ENCODE data around the gene SLC44A5.
"Not testable (repeated sequence)": the region's sequence is repeated elsewhere in the genome, so short reads cannot be mapped to it uniquely, and the experiment has no call there.

Gene SLC44A5

DNA sequence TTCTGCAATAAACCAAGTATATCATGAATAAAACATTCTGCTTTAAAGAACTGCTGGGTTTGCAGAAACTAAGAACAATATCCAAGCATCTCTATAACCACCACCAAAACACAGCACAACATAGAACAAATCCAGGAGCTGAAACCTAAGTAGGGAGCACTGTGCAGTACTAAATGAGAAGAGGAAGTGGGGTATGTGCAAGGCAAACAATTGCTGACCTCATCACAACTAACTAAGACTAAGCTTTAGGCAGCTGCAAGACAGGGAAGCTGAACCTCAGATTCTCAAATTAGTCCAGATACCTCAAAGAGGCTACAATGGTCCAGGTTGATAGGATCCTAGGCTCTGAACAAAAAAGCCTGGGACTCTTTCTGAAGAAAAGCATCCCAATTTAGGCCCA, 172.6 kb downstream of the SLC44A5 start:
- no peak for DNase-seq

GRCh38 chr1:75431843-75432242, 179.1 kb downstream of the SLC44A5 start:
- DNase-seq, result no peak

GRCh38 chr1:75430526-75430925, 180.4 kb downstream of the SLC44A5 start:
- no peak for DNase-seq

DNA sequence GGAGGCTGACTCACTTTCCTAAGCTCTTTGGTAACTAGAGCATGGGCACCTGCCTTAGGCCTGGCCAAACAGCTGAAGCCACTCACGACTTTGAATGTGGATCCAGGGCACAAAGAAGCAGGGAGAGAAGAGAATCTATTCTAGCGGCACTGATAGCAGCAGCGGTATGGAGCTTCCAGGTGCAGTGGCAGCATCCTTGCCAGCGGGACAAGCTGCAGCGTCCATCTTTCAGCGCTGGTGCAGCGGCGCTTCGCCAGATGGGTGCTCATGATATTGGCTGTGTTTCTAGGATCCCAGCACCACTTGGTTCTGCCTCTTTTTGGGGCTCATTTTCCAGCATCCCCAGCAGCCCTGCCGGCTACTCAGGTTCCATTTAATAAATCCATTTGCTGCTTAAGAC, 184.2 kb downstream of the SLC44A5 start:
- DNase-seq, result no peak

DNA sequence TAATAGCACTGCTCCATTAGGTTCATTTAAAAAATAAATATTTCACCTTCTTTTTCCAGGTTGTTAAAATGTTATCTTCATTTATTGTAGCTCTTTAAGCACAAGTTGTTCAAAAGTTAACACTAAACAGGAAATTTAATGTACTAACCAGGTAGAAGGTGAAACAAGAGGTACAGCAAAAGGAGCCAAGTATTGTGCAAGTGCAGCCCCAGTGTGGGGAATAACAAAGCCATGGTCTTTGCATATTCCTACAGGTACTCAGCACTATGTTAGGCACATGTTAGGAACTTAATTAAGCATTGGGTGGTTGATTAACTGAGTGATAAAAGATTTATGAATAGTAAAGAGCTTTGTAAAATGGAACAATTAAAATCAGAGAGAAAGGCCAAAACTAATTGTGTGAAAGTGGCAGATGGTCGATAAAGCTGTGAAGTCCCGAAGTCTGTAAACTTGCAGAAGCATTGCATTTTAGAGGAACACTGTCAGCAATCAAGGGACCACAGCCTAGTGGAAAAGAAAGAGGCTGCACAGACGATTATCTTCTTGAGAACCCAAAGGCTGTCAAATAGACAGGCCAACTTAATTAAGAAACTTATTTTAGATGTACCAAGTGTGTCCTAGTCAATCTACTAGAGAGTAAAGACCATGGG, 185.8 kb downstream of the SLC44A5 start:
- no peak for DNase-seq

DNA sequence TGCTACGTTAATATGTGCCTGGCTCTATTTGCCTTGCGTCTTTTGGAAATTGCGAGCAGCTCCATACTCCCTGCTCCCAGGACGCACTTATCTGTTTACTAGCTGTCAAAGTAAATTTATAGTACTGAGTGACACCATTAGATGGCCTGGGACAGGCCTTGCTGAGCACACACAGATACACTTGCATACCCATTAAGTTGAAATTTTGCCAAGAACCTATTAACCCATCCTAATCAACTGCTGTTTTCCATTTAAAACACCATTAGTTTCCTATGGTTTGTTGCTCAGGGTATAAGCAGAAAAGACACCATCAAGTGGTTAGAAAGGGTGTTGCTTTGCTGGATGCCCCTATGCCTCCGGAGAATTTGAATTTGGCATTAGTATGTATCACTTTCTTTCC, 187.3 kb downstream of the SLC44A5 start:
- DNase-seq, result no peak

- no peak for DNase-seq
These were observed 187.8 kb downstream of the SLC44A5 start for GRCh38 chr1:75423136-75423535.

GRCh38 chr1:75421371-75421770, 189.5 kb downstream of the SLC44A5 start:
- no peak for DNase-seq

- no peak for DNase-seq
These were observed 195.7 kb downstream of the SLC44A5 start for GRCh38 chr1:75415187-75415586.

DNA sequence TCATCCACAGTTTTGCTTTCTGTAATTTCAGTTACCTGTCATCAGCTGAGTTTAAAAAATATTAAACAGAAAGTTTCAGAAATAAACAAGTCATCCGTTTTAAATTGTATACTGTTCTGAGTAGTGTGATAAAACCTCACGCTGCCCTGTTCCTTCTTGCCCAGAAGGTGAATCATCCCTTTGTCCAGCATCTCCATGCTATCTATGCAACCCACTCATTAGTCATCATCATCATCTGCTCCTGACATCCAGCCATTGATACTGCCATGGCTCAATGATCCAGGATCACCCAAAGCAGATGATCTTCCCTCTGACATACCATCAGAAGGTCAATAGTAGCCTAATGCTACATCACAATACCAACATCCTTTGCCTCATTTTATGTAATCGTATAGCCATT, 198.3 kb downstream of the SLC44A5 start:
- no peak for DNase-seq

DNA sequence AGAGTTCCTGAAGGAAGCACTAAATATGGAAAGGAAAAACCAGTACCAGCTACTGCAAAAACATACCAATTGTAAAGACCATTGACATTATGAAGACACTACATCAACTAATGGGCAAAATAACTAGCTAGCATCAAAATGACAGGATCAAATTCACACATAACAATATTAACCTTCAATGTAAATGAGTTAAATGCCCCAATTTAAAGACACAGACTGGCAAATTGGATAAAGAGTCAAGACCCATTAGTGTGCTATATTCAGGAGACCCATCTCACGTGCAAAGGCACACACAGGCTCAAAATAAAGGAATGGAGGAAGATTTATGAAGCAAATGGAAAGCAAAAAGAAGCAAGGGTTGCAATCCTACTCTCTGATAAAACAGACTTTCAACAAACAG, 206.2 kb downstream of the SLC44A5 start:
- DNase-seq, result not testable (repeated sequence)

GRCh38 chr1:75403147-75403646, 207.7 kb downstream of the SLC44A5 start:
- DNase-seq, result not testable (repeated sequence)

- no peak for DNase-seq
These were observed 210.2 kb downstream of the SLC44A5 start for GRCh38 chr1:75400716-75401115.

- no peak for DNase-seq
These were observed 214.2 kb downstream of the SLC44A5 start for GRCh38 chr1:75396745-75397144.

DNA sequence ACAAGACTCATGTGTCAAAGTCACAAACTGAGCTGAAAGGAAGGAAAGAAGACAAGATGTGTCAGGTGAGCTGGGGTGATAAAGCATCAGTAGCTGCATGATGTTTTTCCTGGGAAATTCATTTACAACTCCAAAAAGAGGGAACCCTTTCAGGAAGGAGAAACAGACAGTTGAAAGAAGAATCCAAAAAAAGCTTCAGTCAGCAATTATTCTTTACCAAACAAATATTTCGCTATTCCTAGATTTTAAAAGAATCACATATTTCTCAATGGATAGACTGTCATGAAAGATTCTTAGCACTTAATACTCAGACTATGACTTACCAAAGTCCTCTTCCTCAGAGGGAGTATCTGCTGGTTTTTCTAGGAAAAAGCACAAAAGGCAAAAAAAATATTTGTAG, 214.7 kb downstream of the SLC44A5 start:
- no peak for DNase-seq

- no peak for DNase-seq
These were observed 216.4 kb downstream of the SLC44A5 start for GRCh38 chr1:75394386-75395139.

DNA sequence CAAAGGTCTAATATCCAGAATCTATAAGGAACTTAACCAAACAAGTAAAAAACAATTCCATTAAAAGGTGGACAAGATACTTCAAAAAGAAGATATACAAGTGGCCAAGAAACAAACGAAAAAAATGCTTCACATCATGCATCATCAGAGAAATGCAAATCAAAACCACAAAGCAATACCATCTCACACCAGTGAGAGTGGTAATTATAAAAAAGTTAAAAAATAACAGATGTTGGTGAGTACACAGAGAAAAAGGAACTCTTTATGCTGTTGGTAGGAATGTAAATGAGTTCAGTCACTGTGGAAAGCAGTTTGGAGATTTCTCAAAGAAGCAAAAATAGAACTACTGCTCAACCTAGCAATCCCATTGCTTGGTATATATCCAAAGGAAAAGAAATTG, 218.6 kb downstream of the SLC44A5 start:
- no peak for DNase-seq

GRCh38 chr1:75375476-75376447, 235.2 kb downstream of the SLC44A5 start:
- DNase-seq, result not testable (repeated sequence)

DNA sequence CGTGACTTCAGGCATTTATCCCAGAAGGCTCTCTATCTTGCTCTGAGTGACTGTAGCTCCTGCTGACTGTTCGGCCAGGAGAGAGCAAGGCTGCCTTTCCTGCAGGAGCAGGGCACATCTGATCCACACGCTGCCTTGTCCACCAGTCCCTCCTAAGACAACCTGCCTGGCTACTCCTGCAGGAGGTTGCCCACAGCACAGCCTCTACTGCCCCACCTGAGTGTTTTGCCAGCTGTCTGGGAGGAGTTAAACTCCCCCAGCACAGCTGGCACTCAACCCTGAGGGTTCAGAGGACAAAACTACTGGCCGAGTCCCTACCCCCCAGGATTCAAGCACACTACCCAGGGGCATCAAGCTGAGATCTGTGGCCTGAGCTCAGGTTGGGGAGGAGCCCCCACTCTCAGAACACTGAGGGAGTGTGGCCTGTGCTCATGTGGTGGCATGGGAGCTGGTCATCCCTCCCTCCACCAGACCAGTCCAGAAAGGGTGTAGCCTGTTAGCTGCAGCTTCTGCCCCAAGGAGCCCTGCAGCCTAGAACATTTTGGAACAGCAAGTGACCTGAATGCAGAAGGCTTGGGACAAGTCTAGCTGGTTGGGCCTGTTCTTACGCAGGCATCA, 237.3 kb downstream of the SLC44A5 start:
- DNase-seq, result no peak

DNA sequence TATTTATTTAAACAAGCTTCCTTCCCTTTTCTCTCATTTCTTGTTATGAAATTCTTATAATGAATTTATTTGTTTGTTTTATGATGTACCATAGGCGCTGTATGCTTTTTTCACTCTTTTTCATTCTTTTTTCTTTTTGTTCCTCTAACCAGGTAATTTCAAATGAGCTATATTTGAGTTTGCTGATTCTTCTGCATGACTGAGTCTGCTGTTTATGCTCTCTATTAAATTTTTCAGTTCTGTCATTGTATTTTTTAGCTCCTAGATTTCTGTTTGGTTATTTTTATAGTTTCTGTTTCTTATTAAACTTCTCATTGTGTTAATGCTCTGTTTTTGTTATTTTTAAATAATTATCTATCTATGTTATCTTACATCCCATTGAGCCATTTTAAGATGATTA, 244.3 kb downstream of the SLC44A5 start:
- no peak for DNase-seq

- DNase-seq, result no peak
These were observed 249.7 kb downstream of the SLC44A5 start for GRCh38 chr1:75361260-75361659.

DNA sequence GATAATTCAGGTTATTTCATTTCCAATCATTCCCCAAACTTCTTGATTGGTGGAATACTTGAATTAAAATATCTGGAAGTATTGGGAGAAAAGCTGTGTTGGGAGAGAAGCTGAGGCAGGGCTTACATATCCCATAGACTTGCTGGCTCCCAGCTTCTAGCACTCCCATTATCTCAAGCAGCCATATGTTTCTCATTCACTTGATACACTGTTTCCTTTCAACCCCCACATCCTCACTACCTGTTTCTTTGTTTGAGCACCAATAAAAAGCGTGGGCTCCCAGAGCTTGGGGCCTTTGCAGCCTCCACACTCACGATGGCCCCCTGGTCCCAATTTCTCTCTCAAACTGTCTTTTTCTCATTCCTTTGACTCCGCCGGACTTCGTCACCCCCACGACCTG, 256.6 kb downstream of the SLC44A5 start:
- not testable (repeated sequence) for DNase-seq

GRCh38 chr1:75353051-75353450, 257.9 kb downstream of the SLC44A5 start:
- DNase-seq, result no peak
